ENCODE measurements around the gene GNA15.
"Not testable (repeated sequence)": the region's sequence is repeated elsewhere in the genome, so short reads cannot be mapped to it uniquely, and the experiment has no call there.

GNA15 gene

DNA sequence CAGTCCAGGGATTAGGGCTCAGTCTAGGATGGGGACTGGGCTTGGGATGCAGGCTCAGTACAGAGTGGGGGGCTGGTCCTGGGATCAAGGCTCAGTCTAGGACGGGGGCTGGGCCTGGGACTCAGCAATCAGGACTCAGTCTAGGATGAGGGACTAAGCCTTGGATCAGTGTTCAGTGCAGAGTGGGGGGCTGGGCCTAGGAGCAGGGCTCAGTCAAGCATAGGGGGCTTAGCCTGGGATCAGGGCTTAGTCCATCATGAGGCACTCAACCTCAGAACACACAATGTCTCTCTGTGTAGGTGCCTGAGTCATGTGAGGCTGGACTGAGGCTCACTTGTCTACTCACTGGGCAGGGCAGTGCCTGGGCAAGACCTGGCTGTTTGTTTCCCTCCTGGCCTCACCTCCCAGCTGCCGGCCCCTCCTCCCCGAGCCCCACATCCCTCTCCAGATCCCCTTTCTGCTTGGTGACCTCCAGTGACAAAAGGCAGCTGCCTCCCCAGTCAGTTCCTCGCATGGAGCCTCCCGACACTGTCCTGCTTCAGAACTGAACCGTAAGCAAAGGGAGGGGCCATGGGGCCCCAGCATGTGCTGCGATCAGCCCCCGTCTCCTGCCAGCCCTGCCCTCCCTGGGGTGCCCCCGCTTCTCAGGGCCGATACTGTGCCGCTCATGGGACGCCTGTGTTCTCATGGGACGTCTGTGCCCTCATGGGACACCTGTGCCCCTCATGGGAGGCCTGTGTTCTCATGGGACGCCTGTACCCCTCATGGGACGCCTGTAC lies 36.2 kb downstream of the GNA15 start:
- WGBS, result 90% methylated on average over 15 of the region's 15 CpGs
- Histone ChIP-seq H3K9ac (ENCODE audit: low read depth, low read length) (no peak overlapping the region), H3K4me1 (ENCODE audit: insufficient read depth, low read length) (no peaks in the 10 kb centered on the region), H3K27me3 (ENCODE audit: insufficient read depth, low read length) (no peaks in the 10 kb centered on the region), H3K27ac (ENCODE audit: low read depth, low read length) (no peak overlapping the region), H3K36me3 (ENCODE audit: insufficient read depth, low read length) (no peaks in the 10 kb centered on the region), H3K4me3 (ENCODE audit: low read length) (no peak overlapping the region), H3K9me3 (ENCODE audit: insufficient read depth, low read depth, low read length) (no peaks in the 10 kb centered on the region)

DNA sequence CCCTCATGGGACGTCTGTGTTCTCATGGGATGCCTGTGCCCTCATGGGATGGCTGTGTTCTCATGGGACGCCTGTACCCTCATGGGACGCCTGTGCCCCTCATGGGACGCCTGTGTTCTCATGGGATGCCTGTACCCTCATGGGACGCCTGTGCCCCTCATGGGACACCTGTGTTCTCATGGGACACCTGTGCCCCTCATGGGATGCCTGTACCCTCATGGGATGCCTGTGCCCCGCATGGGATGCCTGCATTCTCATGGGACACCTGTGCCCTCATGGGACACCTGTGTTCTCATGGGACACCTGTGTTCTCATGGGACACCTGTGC lies 36.8 kb downstream of the GNA15 start:
- H3K9ac ChIP-seq (ENCODE audit: low read depth, low read length); H3K9me3 ChIP-seq (ENCODE audit: insufficient read depth, low read depth, low read length); H3K4me3 ChIP-seq (ENCODE audit: low read length); H3K36me3 ChIP-seq (ENCODE audit: insufficient read depth, low read length); H3K4me1 ChIP-seq (ENCODE audit: insufficient read depth, low read length); H3K27ac ChIP-seq (ENCODE audit: low read depth, low read length); H3K27me3 ChIP-seq (ENCODE audit: insufficient read depth, low read length): not testable (repeated sequence)
- 81% methylated on average over 6 of the region's 6 CpGs for WGBS

DNA sequence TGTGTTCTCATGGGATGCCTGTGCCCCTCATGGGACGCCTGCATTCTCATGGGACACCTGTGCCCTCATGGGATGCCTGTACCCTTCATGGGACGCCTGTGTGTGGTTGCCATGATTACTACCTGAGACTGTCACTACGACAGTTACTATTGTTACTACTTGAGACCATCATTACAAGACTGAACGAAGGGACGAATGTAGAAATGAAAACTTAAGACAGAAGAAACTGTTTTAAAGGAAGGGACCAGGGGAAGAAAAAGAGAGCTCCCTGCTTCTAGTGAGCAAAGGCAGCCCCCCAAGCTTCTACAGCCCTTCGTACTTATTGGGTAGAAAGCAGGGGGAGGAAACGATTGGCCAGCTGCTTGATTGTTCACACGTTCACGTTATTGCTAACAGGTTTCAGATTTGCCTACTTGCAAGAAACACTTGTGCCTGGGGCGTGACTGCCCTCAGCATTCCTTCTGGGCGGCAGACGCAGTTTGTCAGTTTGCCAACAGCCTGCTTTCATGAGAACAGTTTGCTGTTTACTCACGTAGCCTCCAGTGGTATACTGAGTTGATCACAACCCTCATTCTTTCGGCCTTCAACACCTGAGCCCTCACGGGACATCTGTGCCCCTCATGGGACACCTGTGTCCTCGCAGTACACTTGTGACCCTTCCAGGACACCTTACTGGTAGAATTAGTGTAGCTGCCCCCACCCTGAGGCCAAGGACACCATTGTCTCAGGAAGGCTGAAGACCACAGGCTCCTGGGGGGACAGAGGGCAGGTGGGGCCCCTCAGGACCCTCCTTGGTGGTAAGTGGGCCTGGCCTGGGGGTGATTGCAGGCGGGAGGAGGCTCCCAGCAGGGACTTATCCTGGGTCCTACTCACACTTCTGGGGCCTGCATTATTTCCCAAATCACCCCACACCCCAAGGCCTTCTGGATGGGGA lies 40.2 kb downstream of the GNA15 start:
- no peaks in the 10 kb centered on the region for H3K4me1 ChIP-seq (ENCODE audit: insufficient read depth, low read length)
- H3K4me3 ChIP-seq (ENCODE audit: low read length), result no peak overlapping the region
- no peak overlapping the region for H3K9ac ChIP-seq (ENCODE audit: low read depth, low read length)
- H3K27ac ChIP-seq (ENCODE audit: low read depth, low read length), result no peak overlapping the region
- H3K27me3 ChIP-seq (ENCODE audit: insufficient read depth, low read length), result no peaks in the 10 kb centered on the region
- 80% methylated on average over 16 of the region's 17 CpGs for WGBS
- H3K9me3 ChIP-seq (ENCODE audit: insufficient read depth, low read depth, low read length), result no peaks in the 10 kb centered on the region
- H3K36me3 ChIP-seq (ENCODE audit: insufficient read depth, low read length), result no peaks in the 10 kb centered on the region

DNA sequence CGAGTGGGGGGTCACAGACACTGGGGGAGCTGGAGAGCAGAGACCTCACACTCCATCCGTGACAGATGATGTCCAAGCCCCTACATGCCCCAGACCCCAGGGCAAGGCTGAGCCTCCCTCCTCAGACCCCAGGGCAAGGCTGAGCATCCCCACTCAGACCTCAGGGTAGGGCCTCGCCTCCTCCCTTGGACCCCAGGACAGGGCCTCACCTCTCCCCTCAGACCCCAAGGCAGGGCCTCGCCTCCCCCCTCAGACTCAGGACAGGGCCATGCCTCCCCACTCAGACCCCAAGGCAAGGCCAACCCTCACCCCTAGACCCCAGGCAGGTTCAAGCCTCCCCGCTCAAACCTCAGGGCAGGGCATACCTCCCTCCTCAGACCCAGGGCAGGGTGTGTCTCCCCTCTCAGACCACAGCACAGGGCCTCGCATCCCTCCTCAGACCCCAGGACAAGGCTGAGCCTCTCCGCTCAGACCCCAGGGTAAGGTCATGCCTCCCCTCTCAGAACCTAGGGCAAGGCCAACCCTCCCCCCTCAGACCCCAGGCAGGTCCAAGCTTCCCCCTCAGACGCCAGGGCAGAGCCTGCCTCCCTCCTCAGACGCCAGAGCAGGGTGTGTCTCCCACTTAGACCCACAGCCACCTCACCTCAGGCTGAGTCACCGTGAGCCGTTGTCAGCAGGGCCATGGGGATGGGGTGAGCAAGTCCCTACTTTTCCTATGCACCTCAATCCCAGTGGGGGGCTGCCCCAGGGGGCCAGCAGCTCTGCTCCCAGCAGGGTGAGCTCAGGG lies 41.1 kb downstream of the GNA15 start:
- H3K4me3 ChIP-seq (ENCODE audit: low read length), result no peak overlapping the region
- 85% methylated on average over 11 of the region's 11 CpGs for WGBS
- H3K9ac ChIP-seq (ENCODE audit: low read depth, low read length), result no peak overlapping the region
- no peaks in the 10 kb centered on the region for H3K4me1 ChIP-seq (ENCODE audit: insufficient read depth, low read length)
- no peaks in the 10 kb centered on the region for H3K27me3 ChIP-seq (ENCODE audit: insufficient read depth, low read length)
- no peaks in the 10 kb centered on the region for H3K9me3 ChIP-seq (ENCODE audit: insufficient read depth, low read depth, low read length)
- no peak overlapping the region for H3K27ac ChIP-seq (ENCODE audit: low read depth, low read length)
- no peaks in the 10 kb centered on the region for H3K36me3 ChIP-seq (ENCODE audit: insufficient read depth, low read length)

DNA sequence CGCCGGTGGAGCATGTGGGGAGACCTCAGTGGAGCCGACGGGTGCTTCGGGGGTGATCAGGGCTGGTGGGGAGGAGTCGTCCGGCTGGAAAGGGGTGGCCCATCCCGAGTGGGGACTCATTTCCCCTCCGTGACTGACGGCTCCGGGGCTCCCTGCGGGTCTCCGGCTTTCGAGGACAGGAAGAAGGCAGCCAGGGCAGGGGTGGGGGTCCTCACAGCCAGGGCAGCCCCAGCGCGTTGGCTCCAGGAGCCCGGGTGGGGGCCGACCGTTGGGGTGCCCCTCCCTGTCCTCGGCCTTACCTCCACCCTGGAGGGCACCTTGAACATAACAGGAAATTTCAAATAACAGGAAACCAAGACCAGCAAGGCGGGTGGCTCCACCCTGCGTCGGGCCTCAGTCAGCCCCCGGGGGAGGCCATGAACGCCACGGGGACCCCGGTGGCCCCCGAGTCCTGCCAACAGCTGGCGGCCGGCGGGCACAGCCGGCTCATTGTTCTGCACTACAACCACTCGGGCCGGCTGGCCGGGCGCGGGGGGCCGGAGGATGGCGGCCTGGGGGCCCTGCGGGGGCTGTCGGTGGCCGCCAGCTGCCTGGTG lies 42.6 kb downstream of the GNA15 start, which contains the start of gene S1PR4:
TSS of gene S1PR4 (plus strand) at position 393 of the 596 bp plus-strand sequence. CDS start at position 417, 24 bp downstream.
- Histone ChIP-seq H3K4me3 (ENCODE audit: low read length) (no peak within 1 kb of the TSS), H3K4me1 (ENCODE audit: insufficient read depth, low read length) (no peaks in the 10 kb centered on the region), H3K27ac (ENCODE audit: low read depth, low read length) (no peak within 1 kb of the TSS), H3K36me3 (ENCODE audit: insufficient read depth, low read length) (no peaks in the 10 kb centered on the region), H3K9me3 (ENCODE audit: insufficient read depth, low read depth, low read length) (no peaks in the 10 kb centered on the region), H3K27me3 (ENCODE audit: insufficient read depth, low read length) (no peaks in the 10 kb centered on the region), H3K9ac (ENCODE audit: low read depth, low read length) (no peak within 1 kb of the TSS)
- 95% methylated on average over 42 of the region's 42 CpGs for WGBS

DNA sequence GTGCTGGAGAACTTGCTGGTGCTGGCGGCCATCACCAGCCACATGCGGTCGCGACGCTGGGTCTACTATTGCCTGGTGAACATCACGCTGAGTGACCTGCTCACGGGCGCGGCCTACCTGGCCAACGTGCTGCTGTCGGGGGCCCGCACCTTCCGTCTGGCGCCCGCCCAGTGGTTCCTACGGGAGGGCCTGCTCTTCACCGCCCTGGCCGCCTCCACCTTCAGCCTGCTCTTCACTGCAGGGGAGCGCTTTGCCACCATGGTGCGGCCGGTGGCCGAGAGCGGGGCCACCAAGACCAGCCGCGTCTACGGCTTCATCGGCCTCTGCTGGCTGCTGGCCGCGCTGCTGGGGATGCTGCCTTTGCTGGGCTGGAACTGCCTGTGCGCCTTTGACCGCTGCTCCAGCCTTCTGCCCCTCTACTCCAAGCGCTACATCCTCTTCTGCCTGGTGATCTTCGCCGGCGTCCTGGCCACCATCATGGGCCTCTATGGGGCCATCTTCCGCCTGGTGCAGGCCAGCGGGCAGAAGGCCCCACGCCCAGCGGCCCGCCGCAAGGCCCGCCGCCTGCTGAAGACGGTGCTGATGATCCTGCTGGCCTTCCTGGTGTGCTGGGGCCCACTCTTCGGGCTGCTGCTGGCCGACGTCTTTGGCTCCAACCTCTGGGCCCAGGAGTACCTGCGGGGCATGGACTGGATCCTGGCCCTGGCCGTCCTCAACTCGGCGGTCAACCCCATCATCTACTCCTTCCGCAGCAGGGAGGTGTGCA lies 43.3 kb downstream of the GNA15 start:
- no peaks in the 10 kb centered on the region for H3K9me3 ChIP-seq (ENCODE audit: insufficient read depth, low read depth, low read length)
- WGBS, result 93% methylated on average over 52 of the region's 52 CpGs
- no peak overlapping the region for H3K4me3 ChIP-seq (ENCODE audit: low read length)
- H3K9ac ChIP-seq (ENCODE audit: low read depth, low read length), result no peak overlapping the region
- no peak overlapping the region for H3K27ac ChIP-seq (ENCODE audit: low read depth, low read length)
- no peaks in the 10 kb centered on the region for H3K4me1 ChIP-seq (ENCODE audit: insufficient read depth, low read length)
- H3K36me3 ChIP-seq (ENCODE audit: insufficient read depth, low read length), result no peaks in the 10 kb centered on the region
- no peaks in the 10 kb centered on the region for H3K27me3 ChIP-seq (ENCODE audit: insufficient read depth, low read length)

DNA sequence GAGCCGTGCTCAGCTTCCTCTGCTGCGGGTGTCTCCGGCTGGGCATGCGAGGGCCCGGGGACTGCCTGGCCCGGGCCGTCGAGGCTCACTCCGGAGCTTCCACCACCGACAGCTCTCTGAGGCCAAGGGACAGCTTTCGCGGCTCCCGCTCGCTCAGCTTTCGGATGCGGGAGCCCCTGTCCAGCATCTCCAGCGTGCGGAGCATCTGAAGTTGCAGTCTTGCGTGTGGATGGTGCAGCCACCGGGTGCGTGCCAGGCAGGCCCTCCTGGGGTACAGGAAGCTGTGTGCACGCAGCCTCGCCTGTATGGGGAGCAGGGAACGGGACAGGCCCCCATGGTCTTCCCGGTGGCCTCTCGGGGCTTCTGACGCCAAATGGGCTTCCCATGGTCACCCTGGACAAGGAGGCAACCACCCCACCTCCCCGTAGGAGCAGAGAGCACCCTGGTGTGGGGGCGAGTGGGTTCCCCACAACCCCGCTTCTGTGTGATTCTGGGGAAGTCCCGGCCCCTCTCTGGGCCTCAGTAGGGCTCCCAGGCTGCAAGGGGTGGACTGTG lies 44.0 kb downstream of the GNA15 start:
- WGBS, result 93% methylated on average over 31 of the region's 31 CpGs
- Histone ChIP-seq H3K27ac (ENCODE audit: low read depth, low read length) (no peak overlapping the region), H3K4me1 (ENCODE audit: insufficient read depth, low read length) (no peaks in the 10 kb centered on the region), H3K4me3 (ENCODE audit: low read length) (no peak overlapping the region), H3K36me3 (ENCODE audit: insufficient read depth, low read length) (no peaks in the 10 kb centered on the region), H3K9ac (ENCODE audit: low read depth, low read length) (no peak overlapping the region), H3K9me3 (ENCODE audit: insufficient read depth, low read depth, low read length) (no peaks in the 10 kb centered on the region), H3K27me3 (ENCODE audit: insufficient read depth, low read length) (no peaks in the 10 kb centered on the region)

DNA sequence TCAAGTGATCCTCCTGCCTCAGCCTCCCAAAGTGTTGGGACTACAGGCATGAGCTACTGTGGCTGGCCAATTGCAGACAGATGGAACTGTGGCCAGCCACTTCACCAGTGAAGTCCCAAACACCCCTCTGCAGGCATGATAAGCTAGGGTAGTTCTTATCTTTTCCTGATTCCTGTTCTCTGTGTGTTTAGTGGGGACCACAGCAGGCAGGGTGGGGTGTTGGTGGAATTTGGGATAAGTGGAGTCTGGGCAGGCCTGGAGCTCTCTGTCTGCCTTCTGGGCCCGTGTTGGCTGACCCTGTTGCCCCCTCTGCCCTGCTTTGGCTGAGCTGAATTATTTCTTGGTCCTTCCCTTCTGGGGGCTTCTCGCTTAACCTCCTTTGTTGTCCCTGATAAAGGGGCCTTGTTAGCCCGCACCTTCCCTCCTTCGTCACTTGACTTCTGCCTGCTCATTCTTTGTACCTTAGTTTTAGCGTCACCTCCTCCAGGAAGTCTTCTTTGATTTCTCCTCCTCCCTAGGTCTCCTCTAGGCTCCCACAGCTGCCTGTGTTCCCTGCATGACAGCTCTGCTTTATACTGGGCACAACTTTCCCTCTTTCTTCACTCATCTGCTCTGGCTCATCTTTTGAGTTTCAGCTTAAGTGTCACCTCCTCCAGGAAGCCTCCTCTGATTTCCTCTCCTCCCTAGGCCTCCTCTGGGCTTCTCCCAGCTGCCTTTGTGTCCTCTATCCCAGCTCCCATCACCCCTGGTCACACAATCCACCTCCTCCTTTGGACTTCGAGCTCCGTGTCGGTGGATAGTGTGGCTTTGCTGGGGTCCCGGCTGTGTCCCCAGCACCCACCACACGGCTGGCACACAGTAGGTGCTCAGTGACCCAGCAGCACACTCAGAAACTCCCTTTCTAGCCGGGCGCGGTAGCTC lies 48.1 kb downstream of the GNA15 start:
- no peaks in the 10 kb centered on the region for H3K27me3 ChIP-seq (ENCODE audit: insufficient read depth, low read length)
- H3K9ac ChIP-seq (ENCODE audit: low read depth, low read length), result no peak overlapping the region
- WGBS, result 90% methylated on average over 13 of the region's 13 CpGs
- H3K4me1 ChIP-seq (ENCODE audit: insufficient read depth, low read length), result peaks cover 9% of the 10 kb centered on the region; the same call in 1 of the 2 replicates
- H3K4me3 ChIP-seq (ENCODE audit: low read length), result no peak overlapping the region
- H3K9me3 ChIP-seq (ENCODE audit: insufficient read depth, low read depth, low read length), result no peaks in the 10 kb centered on the region
- no peak overlapping the region for H3K27ac ChIP-seq (ENCODE audit: low read depth, low read length)
- 0 out of 2 replicates have a peak, but pooled peaks cover 1% of the 10 kb centered on the region for H3K36me3 ChIP-seq (ENCODE audit: insufficient read depth, low read length)

DNA sequence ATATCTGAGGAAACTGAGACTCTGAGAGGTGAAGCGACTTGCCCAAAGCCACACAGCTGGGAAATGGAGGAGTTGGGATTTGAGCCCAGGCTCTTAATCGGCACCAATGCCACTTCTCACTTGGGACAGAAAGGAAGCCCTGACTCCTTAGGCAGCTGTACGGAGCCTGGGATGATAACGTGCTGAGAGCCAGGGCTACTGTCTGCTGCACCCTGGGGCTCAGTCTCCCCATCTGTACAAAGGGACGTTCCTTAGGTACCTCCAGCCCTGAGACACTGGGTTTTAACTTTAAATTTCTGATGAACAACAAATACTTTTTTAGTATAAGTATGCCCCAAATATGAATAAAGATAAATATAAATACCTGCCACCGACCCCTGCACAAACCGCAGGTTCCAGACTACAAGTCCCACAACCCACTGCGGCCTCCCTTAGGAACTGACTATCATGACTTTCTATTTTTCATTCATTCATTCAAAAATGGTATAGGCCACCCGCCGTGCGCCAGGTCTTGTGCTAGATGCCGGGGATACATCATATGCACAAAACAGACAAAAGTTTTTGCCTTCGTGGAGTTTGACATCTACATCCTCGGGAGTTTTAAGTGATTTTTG lies 49.1 kb downstream of the GNA15 start:
- H3K9ac ChIP-seq (ENCODE audit: low read depth, low read length), result peak overlapping the region; percentile 88; the same call in 1 of the 2 replicates
- H3K36me3 ChIP-seq (ENCODE audit: insufficient read depth, low read length), result 0 out of 2 replicates have a peak, but pooled peaks cover 6% of the 10 kb centered on the region
- peak overlapping the region; percentile 85 for H3K4me3 ChIP-seq (ENCODE audit: low read length)
- H3K4me1 ChIP-seq (ENCODE audit: insufficient read depth, low read length), result peaks cover 9% of the 10 kb centered on the region; the same call in 1 of the 2 replicates
- no peaks in the 10 kb centered on the region for H3K27me3 ChIP-seq (ENCODE audit: insufficient read depth, low read length)
- WGBS, result 17% methylated on average over 14 of the region's 14 CpGs
- H3K27ac ChIP-seq (ENCODE audit: low read depth, low read length), result no peak overlapping the region; the same call in 1 of the 2 replicates
- no peaks in the 10 kb centered on the region for H3K9me3 ChIP-seq (ENCODE audit: insufficient read depth, low read depth, low read length)

All from HUES64 (cell line).